Measurements from ENCODE around the gene NAA80. TPM values are rescaled to one million over a fixed set of nuclear protein-coding genes. Genes with fewer than 3 reads are reported as not detected.

The NAA80 gene
- total and polyA plus RNA-seq, 2 of the 13 experiments (the other 11 are each of a cell fraction or from before 2014, with no cell fraction given): 3.4 to 8.7 TPM

DNA sequence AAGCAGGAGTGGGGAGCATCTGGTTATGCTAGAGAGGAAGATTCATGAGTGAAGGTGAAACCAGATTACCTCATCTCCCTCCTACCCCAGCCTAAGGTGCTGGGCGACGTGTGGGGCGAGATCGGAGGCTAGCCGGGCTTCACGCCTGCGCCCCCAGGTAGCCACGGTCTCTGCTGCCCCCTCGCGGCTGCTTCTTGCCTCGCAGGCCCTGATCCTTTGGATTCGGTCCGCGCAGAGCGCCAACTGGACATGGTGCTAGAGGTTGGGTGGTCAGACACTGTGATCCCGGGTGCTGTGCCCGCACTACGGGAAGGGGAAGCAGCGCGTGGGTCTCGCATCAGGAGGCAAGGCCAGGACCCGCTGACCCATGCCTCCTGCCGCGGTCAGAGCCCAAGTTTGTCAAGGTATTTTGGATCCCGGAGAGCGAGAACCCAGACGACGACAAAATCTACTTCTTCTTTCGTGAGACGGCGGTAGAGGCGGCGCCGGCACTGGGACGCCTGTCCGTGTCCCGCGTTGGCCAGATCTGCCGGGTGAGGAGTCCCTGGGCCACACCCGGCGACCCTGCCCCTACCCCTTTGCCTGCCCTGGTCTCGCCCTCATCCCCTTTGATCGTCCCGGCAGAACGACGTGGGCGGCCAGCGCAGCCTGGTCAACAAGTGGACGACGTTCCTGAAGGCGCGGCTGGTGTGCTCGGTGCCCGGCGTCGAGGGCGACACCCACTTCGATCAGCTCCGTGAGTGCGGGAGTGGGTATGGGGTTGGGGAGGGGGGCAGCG, 26.1 kb downstream of the NAA80 start (continued):
- TF ChIP-seq, protein P1, sequence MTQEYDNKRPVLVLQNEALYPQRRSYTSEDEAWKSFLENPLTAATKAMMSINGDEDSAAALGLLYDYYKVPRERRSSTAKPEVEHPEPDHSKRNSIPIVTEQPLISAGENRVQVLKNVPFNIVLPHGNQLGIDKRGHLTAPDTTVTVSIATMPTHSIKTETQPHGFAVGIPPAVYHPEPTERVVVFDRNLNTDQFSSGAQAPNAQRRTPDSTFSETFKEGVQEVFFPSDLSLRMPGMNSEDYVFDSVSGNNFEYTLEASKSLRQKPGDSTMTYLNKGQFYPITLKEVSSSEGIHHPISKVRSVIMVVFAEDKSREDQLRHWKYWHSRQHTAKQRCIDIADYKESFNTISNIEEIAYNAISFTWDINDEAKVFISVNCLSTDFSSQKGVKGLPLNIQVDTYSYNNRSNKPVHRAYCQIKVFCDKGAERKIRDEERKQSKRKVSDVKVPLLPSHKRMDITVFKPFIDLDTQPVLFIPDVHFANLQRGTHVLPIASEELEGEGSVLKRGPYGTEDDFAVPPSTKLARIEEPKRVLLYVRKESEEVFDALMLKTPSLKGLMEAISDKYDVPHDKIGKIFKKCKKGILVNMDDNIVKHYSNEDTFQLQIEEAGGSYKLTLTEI (CRISPR knock-in tag; conservative IDR thresholded peaks at IDR 0.05): no peak
- TF ChIP-seq NFKBIZ (CRISPR knock-in tag; IDR thresholded peaks at IDR 0.05) (no peak), ZNF737 (CRISPR knock-in tag; IDR thresholded peaks at IDR 0.05; ENCODE audit: borderline replicate concordance) (no peak), EED (CRISPR knock-in tag; IDR thresholded peaks at IDR 0.05) (no peak), ZNF337 (CRISPR knock-in tag; IDR thresholded peaks at IDR 0.05; ENCODE audit: borderline replicate concordance, low read depth) (no peak), MXI1 (IDR thresholded peaks at IDR 0.05; ENCODE audit: borderline replicate concordance, low read depth, low read length) (peak; percentile 72; the same call in 1 of the 3 replicates), ZNF451 (CRISPR knock-in tag; IDR thresholded peaks at IDR 0.05) (no peak; the same call in 1 of the 2 replicates), JUN (CRISPR knock-in tag; IDR thresholded peaks at IDR 0.05) (0 out of 2 replicates have a peak, but pooled peaks have one; percentile 21), ZFY (CRISPR knock-in tag; IDR thresholded peaks at IDR 0.05) (no peak), ZNF24 (IDR thresholded peaks at IDR 0.05) (no peak), ZNF772 (CRISPR knock-in tag; IDR thresholded peaks at IDR 0.05) (0 out of 2 replicates have a peak, but pooled peaks have one; percentile 59), TP53 (CRISPR knock-in tag; conservative IDR thresholded peaks at IDR 0.05) (no peak)
- TF ChIP-seq, protein P2, sequence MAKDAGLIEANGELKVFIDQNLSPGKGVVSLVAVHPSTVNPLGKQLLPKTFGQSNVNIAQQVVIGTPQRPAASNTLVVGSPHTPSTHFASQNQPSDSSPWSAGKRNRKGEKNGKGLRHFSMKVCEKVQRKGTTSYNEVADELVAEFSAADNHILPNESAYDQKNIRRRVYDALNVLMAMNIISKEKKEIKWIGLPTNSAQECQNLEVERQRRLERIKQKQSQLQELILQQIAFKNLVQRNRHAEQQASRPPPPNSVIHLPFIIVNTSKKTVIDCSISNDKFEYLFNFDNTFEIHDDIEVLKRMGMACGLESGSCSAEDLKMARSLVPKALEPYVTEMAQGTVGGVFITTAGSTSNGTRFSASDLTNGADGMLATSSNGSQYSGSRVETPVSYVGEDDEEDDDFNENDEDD (CRISPR knock-in tag; IDR thresholded peaks at IDR 0.05; ENCODE audit: borderline replicate concordance): no peak
- TF ChIP-seq, protein P3, sequence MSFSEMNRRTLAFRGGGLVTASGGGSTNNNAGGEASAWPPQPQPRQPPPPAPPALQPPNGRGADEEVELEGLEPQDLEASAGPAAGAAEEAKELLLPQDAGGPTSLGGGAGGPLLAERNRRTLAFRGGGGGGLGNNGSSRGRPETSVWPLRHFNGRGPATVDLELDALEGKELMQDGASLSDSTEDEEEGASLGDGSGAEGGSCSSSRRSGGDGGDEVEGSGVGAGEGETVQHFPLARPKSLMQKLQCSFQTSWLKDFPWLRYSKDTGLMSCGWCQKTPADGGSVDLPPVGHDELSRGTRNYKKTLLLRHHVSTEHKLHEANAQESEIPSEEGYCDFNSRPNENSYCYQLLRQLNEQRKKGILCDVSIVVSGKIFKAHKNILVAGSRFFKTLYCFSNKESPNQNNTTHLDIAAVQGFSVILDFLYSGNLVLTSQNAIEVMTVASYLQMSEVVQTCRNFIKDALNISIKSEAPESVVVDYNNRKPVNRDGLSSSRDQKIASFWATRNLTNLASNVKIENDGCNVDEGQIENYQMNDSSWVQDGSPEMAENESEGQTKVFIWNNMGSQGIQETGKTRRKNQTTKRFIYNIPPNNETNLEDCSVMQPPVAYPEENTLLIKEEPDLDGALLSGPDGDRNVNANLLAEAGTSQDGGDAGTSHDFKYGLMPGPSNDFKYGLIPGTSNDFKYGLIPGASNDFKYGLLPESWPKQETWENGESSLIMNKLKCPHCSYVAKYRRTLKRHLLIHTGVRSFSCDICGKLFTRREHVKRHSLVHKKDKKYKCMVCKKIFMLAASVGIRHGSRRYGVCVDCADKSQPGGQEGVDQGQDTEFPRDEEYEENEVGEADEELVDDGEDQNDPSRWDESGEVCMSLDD (CRISPR knock-in tag; IDR thresholded peaks at IDR 0.05; ENCODE audit: borderline replicate concordance): no peak
- TF ChIP-seq, protein P4, sequence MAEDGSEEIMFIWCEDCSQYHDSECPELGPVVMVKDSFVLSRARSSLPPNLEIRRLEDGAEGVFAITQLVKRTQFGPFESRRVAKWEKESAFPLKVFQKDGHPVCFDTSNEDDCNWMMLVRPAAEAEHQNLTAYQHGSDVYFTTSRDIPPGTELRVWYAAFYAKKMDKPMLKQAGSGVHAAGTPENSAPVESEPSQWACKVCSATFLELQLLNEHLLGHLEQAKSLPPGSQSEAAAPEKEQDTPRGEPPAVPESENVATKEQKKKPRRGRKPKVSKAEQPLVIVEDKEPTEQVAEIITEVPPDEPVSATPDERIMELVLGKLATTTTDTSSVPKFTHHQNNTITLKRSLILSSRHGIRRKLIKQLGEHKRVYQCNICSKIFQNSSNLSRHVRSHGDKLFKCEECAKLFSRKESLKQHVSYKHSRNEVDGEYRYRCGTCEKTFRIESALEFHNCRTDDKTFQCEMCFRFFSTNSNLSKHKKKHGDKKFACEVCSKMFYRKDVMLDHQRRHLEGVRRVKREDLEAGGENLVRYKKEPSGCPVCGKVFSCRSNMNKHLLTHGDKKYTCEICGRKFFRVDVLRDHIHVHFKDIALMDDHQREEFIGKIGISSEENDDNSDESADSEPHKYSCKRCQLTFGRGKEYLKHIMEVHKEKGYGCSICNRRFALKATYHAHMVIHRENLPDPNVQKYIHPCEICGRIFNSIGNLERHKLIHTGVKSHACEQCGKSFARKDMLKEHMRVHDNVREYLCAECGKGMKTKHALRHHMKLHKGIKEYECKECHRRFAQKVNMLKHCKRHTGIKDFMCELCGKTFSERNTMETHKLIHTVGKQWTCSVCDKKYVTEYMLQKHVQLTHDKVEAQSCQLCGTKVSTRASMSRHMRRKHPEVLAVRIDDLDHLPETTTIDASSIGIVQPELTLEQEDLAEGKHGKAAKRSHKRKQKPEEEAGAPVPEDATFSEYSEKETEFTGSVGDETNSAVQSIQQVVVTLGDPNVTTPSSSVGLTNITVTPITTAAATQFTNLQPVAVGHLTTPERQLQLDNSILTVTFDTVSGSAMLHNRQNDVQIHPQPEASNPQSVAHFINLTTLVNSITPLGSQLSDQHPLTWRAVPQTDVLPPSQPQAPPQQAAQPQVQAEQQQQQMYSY (CRISPR knock-in tag; IDR thresholded peaks at IDR 0.05): no peak
- TF ChIP-seq, protein P5, sequence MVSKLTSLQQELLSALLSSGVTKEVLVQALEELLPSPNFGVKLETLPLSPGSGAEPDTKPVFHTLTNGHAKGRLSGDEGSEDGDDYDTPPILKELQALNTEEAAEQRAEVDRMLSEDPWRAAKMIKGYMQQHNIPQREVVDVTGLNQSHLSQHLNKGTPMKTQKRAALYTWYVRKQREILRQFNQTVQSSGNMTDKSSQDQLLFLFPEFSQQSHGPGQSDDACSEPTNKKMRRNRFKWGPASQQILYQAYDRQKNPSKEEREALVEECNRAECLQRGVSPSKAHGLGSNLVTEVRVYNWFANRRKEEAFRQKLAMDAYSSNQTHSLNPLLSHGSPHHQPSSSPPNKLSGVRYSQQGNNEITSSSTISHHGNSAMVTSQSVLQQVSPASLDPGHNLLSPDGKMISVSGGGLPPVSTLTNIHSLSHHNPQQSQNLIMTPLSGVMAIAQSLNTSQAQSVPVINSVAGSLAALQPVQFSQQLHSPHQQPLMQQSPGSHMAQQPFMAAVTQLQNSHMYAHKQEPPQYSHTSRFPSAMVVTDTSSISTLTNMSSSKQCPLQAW (CRISPR knock-in tag; IDR thresholded peaks at IDR 0.05): peak; percentile 72
